ENCODE results near the gene CMTR1.
"Not testable (repeated sequence)": the region's sequence is repeated elsewhere in the genome, so short reads cannot be mapped to it uniquely, and the experiment has no call there.

The CMTR1 gene, protein sequence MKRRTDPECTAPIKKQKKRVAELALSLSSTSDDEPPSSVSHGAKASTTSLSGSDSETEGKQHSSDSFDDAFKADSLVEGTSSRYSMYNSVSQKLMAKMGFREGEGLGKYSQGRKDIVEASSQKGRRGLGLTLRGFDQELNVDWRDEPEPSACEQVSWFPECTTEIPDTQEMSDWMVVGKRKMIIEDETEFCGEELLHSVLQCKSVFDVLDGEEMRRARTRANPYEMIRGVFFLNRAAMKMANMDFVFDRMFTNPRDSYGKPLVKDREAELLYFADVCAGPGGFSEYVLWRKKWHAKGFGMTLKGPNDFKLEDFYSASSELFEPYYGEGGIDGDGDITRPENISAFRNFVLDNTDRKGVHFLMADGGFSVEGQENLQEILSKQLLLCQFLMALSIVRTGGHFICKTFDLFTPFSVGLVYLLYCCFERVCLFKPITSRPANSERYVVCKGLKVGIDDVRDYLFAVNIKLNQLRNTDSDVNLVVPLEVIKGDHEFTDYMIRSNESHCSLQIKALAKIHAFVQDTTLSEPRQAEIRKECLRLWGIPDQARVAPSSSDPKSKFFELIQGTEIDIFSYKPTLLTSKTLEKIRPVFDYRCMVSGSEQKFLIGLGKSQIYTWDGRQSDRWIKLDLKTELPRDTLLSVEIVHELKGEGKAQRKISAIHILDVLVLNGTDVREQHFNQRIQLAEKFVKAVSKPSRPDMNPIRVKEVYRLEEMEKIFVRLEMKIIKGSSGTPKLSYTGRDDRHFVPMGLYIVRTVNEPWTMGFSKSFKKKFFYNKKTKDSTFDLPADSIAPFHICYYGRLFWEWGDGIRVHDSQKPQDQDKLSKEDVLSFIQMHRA

DNA sequence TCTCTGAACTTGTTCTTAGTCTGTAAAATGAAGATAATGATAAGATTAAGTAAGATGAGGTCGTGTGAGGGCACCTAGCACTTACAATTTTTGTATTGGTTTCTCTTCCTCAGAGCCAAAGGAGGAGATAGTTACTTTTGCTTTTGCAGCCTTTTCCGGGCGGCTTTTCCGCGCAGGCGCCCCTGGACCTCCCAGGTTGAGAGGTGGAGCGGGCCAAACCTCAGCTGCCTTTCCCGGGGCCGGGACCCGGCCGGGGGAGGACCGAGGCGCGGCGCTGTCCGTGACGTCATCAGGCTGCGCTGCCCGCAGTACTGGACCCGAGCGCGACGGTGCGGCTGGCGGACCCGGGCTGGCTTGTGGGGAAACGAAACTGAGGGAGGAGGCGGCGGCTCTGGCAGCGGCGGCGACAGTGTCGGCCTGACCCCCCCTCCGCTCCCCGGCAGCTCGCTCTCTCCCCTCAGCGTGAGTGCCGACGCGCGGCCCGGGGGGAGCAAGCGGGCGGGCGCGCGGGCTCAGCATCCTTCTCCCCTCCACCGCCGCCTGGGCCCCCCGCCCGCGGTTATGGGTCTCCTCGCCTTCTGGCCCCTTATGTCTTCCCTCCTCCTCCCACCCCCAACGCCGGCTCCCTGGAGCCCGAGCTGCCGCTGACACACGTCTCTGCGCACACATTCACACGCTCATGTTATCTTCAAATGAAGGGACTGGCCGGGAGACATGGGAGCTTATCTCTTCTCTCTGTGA is at the start of gene CMTR1:
CMTR1 (plus strand) TSS at position 306 of the 741 bp plus-strand sequence. CDS start 2,409 bp downstream, outside the sequence.
- no peak for DNase-seq (ENCODE audit: low read depth)

DNA sequence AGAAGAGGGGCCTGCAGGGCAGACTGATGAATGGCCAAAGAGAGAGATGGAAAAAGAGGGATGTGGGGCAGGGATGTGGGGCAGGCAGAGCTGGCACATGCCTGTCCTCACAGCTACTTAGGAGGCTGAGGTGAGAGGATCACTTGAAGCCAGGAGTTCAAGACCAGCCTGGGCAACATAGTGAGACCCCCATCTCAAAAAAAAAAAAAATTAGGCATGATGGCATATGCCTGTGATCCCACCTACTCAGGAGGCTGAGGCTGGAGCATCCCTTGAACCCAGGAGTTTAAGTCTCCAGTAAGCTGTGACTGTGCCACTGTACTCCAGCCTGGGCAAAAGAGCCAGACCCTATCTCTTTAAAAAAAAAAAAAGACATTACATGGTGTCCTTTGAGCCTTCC is 44.4 kb upstream of the CMTR1 start:
- DNase-seq (ENCODE audit: low read depth), result no peak

DNA sequence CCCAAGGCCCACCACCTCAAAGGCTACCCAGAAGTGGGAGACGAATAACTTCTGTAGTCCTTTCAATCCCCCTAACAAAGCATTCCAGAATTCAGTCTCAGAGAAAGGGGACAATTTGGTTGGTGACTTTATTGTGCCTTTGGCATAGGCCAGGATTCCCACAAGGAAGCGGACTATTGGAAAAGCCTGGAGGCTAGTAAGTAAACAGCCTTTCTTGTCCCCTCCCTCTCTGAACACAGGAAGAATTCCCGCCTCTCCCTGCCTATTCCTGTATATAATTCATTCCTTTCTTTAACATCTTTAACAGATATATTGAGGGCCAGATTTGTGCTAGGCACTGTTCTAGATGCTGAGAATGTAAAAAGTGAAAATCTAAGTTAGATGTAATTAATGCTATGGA is 43.2 kb upstream of the CMTR1 start:
- no peak for DNase-seq (ENCODE audit: low read depth)

DNA sequence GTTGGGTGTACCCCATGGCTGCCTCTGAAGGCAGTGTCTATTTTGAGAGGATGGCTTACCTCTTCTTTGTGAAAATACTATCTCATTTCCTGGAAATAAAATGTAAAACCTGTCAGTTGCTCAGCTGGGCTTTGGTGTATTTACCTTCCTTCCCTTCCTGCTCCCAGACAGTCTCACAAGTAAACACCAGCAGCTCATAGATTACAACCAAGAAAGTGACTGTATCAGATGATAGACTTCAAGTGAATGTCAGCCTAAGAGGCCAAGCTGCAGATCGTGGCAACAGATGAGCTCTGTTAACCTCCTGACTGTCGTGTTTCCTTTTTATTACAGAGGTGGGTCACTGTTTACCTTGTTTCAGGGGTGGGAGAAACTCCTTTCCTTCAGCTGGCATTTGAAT is 41.9 kb upstream of the CMTR1 start:
- no peak for DNase-seq (ENCODE audit: low read depth)

DNA sequence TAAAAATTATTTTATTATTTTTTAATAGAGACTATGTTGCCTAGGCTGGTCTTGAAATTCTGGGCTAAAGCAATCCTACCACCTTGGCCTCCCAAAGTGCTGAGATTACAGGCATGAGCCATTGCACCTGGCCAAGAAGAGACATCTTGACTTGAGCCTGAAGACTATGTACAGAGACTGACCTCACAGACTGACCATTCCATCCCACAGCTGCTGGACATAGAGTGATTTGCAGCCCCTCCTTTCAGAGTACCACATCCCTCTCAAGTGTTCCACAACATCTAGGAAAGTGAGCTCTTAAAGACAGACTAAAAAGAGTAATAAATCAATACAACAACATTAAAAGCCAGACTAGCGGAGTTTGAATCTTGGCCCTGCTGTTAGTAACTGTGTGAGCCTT is 40.2 kb upstream of the CMTR1 start:
- no peak for DNase-seq (ENCODE audit: low read depth)

DNA sequence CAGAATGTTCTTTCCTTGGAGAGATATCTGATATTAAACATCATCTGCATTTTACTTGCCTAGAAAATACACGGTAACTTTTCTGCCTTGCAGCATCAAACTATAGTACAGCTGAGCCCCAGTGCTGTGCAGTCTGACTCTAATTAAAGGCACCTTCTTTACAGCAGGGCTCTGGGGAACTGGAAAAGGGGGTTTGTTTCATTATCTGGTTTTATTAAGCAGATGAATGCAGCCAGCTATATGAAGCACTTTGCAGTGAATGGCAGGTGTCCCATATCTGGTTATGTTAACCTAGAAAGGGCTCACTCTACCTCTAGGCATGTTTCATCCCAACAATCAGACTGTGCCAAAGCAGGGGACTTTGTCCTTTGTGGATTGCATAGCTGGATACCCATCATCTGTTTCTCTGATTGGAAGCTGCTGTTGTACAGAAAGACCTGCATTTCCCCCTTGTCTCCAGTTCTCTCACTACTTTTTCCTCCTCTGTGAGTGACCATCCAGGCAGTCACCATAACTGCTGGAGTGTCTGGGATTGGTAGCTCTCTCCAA is 39.6 kb upstream of the CMTR1 start:
- no peak for DNase-seq (ENCODE audit: low read depth)

DNA sequence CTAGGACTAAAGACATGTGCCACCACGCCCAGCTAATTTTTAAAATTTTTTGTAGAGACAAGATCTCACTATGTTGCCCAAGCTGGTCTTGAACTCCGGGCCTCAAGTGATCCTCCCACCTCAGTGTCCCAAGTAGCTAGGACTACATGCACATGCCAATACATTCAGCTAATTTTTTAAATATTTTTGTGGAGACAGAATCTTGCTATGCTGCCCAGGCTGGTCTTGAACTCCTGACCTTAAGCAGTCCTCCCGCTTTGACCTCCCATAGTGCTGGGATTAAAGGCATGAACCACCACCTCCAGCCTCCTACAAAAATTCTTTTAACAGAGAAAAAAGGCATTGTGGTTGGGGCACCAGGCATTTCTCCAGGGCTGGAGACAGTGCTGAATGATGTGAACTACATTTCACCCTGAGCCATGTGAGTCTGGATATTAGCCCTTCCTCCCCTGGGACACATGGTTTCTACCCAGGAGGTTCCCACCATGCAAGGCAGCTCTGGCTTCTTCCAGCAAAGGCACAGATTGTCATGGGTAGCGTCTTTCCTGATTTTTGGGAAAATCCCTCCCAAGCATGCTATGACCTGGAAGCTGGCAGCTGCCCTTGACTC is 36.3 kb upstream of the CMTR1 start:
- DNase-seq (ENCODE audit: low read depth), result no peak

DNA sequence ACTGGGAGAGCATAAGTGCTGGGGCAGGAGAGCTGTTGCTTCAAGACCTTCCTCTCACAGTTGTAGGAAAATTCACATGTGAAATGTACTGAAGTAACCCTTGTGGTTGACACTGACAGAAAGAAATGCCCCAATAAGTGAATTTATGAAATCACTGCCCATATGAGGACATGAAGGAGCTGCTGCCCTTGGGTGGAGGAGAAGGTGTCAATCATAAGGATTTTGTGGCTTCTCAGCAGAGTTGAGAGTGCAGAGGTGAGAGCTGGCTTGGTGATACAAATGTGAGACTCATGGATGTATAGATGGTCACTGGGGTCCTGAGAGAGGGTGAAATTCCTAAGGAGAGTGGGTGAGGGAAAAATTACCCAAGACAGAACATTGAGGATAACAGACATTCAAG is 33.9 kb upstream of the CMTR1 start:
- DNase-seq (ENCODE audit: low read depth), result no peak

DNA sequence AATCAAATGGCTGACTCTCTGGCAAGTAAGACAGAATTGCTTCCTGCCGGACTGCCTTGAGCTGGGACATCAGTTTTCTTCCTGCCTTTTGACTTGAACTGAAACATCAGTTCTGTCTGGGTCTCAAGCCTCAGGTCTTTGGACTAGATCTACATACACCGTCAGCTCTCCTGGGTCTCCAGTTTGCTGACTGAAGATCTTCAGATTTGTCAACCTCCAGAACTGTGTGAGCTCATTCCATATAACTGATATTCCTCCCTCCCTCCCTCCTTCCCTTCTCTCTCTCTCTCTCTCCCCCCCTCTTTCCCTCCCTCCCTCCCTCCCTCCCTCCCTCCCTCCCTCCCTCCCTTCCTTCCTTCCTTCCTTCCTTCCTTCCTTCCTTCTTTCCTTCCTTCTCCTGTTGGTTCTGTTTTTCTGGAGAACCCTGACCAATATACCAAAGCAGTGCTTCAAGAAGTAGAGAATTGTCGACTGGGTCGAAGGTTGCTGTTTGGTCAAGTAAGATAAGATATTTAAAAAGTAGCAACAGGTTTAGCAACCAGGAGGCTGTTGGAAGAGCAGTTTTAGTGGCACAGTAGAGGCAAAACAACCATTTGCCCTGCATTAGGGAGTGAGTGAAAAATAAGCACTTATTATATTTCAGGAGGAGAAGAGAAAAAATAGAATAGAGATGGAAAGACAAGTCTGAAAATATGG is 33.1 kb upstream of the CMTR1 start:
- no peak for DNase-seq (ENCODE audit: low read depth)

DNA sequence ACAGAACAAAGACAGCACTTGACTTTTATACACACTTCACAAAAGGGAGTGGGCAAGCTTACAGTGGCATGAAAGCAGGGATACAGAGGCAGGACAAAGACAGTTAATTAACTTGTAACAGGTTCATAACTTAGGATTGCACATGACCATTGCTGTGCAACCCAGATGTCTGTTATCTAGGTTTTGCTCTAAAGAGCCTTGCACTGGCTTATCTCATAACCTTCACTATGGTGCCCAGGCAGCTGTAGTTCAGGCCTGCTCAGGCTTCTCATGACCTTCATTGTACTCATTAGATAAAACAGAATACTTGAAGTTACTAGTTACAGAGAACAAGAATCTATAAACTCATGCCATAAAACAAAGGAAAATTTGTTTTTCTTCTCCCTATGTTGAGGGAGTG is 31.4 kb upstream of the CMTR1 start:
- not testable (repeated sequence) for DNase-seq (ENCODE audit: low read depth)

DNA sequence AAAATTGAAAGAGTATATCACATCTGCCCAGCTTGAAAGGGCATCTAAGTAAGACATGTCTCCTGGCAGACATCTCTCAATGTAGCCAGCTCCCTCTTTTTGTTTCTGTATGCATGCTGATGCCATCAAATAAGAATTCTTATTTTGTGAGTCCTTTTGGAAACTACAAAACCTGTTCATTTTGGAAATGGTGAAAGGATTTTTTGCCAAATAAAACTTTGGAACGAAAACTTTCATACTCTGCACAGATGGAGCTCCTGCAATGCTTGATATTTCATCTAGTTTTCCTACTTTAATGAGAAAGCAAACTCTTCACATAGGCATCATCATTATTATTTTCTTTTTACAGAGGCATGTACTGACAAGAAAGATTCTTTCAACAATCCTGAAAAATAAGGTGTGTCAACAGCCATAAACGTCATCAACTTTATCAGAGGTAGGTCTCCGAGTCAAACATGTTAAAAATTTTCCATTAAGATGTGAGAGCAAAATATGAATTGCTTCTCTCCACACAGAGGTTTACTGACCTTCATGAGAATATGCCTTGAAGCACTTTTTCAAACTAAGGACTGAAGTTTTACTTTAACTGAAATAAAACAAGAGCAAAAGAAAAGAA is 26.2 kb upstream of the CMTR1 start:
- DNase-seq (ENCODE audit: low read depth), result no peak

DNA sequence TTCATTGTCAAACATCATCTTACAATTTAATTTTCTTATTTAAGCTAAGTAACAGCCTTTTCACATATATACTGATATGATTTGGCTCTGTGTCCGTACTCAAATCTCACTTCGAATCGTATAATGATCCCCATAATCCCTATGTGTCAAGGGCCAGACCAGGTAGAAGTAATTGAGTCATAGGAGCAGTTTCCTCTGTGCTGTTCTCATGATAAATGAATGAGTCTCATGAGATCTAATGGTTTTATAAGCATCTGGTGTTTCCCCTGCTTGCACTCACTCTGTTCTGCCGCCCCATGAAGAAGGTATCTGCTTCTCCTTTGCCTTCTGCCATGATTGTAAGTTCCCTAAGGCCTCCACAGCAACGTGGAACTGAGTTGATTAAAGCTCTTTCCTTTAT is 25.1 kb upstream of the CMTR1 start:
- no peak for DNase-seq (ENCODE audit: low read depth)

DNA sequence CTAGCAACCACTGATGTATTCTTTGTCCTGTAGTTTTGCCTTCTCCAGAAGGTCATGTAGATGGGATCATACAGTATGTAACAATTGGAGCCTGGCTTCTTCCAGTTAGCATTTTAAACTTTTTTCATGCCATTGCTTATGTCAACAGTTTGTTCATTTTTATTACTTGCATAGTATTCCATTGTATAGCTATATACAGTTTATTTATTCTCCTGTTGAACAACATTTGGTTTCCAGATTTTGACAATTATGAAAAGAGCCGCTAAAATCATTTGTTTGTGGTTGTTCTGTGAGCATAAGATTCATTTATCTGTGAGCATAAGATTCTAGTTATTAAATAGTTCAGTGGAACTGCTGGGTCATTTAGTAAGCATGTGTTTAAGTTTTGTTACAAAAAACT is 23.5 kb upstream of the CMTR1 start:
- no peak for DNase-seq (ENCODE audit: low read depth)

DNA sequence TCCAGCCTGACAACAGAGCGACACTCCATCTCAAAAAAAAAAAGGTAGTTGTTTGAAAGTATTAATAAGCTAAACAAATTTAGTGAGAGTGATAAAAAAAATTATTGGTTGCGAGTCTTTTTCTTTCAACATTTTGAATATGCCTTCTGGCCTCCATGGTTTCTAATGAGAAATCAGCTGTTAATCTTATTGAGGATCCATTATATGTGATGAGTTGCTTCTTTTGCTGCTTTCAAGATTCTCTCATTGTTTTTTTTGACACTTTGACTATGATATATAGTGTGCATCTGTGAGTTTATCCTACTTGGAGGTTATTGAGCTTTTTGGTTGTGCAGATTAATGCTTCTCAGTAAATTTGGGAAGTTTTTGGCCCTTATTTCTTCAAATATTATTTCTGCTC is 15.6 kb upstream of the CMTR1 start:
- DNase-seq (ENCODE audit: low read depth), result no peak

DNA sequence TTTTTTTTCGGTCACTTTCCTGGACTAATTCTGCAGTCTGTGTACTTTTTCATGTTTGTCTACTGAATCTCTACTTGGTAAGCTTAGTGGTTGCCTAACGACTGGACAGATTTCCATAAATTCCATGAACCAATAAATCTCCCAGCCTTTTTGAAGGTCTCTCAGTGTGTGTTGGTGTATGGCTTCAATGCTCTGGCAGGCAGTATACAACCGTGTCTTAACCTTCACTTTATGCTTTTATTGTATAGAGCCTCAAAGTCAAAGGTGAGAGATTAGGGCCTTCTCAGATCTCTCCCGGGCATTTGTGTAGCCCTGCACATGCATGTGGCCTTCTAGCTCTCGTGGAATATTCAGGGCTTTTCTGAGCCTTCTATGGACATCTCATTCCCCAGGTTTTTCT is 14.3 kb upstream of the CMTR1 start:
- DNase-seq (ENCODE audit: low read depth), result no peak

DNA sequence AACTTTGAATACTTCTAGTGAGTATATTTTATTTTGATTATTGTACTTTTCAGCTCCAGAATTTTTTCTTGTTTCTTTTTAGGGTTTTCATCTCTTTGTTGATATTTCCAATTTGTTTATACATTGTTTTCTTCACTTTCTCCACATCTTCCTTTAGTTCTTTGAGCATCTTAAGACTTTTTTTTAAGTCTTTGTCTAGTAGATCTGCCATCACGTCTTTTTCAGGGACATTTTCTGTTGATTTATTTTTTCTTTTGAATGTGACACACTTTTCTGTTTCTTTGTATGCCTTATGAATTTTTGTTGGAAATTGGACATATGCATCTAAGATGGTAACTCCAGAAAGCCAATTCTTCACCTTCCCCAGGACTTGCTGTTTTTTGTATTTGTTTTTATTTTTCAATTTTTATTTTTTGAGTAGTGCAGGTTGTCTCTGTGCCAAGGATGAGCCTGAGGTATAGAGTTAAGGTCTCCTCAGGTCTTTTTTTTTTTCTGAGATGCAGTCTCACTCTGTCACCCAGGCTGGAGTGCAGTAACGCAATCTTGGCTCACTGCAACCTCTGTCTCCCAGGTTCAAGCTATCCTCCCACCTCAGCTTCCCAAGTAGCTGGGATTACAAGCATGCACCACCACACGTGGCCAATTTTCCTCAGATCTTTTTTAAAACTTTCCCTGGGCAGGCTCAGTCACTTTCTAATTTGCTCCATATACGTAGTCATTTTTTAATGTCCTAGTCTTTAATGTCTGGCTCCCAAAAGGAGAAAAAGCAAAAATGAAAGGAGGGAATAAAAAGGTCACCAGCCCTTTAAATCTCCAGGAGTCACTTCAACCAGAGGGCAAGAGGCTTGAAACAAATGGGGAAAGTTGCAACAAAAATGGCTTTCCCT is 6.7 kb upstream of the CMTR1 start:
- DNase-seq (ENCODE audit: low read depth), result no peak

DNA sequence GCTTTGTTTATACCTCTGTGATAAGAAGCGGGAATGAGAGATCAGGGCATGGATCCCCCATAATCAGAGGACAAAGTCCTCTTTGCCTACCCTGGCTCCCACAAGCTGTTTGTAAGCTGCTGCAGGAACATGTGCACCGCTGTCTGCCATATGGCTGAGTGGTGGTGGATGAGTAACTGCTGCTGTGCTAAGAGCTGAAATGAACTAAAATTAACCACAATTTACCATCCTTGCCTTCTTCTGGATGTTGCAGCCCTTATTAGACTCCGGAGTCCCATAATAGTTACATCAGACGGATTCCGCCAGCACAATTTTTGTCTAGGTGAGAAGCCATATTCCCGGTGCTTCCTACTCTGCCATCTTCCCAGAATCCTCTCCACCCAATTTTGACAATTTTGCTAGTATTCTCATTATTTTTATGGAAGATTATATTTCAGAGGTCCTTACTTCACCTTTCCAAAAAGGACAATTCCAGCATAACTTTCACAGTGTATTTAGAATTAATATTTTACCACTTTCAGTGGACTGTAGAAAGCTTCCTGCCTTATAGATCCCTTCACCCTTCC is 6.0 kb upstream of the CMTR1 start:
- no peak for DNase-seq (ENCODE audit: low read depth)

DNA sequence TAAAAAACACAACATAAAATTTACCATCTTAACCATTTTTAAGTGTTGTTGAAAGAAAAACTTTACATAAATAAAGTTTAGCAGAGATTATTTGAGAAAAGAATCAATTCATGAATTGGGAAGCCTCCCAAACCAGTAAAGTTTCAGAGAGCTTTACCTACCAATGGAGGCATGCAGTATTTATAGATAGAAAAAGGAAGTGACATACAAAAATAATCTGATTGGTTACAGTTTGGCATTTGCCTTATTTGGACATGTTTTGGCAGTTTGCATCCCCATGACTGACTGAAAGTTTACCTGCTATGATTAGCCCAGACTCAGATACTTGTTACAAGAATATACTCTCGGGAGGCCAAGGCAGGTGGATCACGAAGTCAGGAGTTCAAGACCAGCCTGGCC is 3.7 kb upstream of the CMTR1 start:
- no peak for DNase-seq (ENCODE audit: low read depth)

DNA sequence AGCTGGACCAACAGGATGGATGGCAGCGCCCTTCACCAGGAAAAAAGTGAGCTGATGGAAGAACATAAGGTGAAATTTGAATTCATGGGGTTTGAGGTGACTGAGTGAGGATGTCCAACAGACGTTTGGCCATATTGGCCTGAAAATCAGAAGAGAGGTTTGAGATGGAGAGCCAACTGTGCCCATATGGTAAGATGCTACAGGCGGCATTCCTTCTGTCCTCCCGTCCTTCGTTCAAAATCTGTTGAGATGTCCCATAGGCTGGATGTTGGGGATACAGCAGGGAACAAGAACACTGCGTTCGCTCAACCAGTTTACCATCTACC is 468 bp upstream of the CMTR1 start:
- no peak for DNase-seq (ENCODE audit: low read depth)

Data from non-pigmented ciliary epithelial cell (primary cell).